Endothelial cell (in vitro differentiated cells): ENCODE data around the gene AP4M1. TPM values are rescaled to one million over a fixed set of nuclear protein-coding genes. Genes with fewer than 3 reads are reported as not detected.

Experiments used
- DNase-seq: peaks from one replicate; pipeline ENCODE4 v3.0.0; 2021; ENCODE audit warnings: low spot score
- H3K27ac Mint-ChIP-seq: one replicate; pipeline ENCODE4 v1.8.0; 2021; ENCODE audit warnings: mixed read lengths, inconsistent platforms; ENCODE audit not compliant: unreplicated experiment
- H3K27me3 Mint-ChIP-seq: one replicate; pipeline ENCODE4 v1.8.0; 2021; ENCODE audit warnings: mild to moderate bottlenecking, moderate library complexity, mixed read lengths, inconsistent platforms; ENCODE audit not compliant: unreplicated experiment
- H3K36me3 Mint-ChIP-seq: one replicate; pipeline ENCODE4 v1.8.0; 2021; ENCODE audit warnings: mild to moderate bottlenecking, low read depth, mixed read lengths, inconsistent platforms; ENCODE audit not compliant: unreplicated experiment
- H3K4me1 Mint-ChIP-seq: one replicate; pipeline ENCODE4 v1.8.0; 2021; ENCODE audit warnings: mild to moderate bottlenecking, mixed read lengths, inconsistent platforms; ENCODE audit not compliant: unreplicated experiment
- H3K4me3 Mint-ChIP-seq: one replicate; pipeline ENCODE4 v1.8.0; 2021; ENCODE audit warnings: mild to moderate bottlenecking, mixed read lengths, inconsistent platforms; ENCODE audit not compliant: unreplicated experiment
- H3K9me3 Mint-ChIP-seq: one replicate; pipeline ENCODE4 v1.8.0; 2021; ENCODE audit warnings: mixed read lengths, inconsistent platforms; ENCODE audit not compliant: unreplicated experiment
- long read RNA-seq: library from polyadenylated mRNA; unstranded; transcript quantifications from one replicate; pipeline ENCODE4 v2.0.0, GENCODE V29; 2020; ENCODE audit not compliant: unreplicated experiment
- total RNA-seq: library from RNA; stranded (reverse); fragmentation: NEBNext Ultra II Directional; extraction: Animal tissue kit (Norgen Biotek cat#: 25700); gene quantifications from one replicate; pipeline ENCODE4 v1.2.1, GENCODE V29; 2021; ENCODE audit not compliant: unreplicated experiment
- TF ChIP-seq, protein P1 (sequence below): fragments of 200-600 bp; sonication (generic); IDR thresholded peaks from one replicate; pipeline ENCODE4 v1.5.0; 2021; ENCODE audit warnings: antibody characterized with exemption; ENCODE audit not compliant: unreplicated experiment

AP4M1 gene, protein sequence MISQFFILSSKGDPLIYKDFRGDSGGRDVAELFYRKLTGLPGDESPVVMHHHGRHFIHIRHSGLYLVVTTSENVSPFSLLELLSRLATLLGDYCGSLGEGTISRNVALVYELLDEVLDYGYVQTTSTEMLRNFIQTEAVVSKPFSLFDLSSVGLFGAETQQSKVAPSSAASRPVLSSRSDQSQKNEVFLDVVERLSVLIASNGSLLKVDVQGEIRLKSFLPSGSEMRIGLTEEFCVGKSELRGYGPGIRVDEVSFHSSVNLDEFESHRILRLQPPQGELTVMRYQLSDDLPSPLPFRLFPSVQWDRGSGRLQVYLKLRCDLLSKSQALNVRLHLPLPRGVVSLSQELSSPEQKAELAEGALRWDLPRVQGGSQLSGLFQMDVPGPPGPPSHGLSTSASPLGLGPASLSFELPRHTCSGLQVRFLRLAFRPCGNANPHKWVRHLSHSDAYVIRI
- total RNA-seq: 17.8 TPM
- long read RNA-seq, transcript AP4M1-201 (15 exons, 1,817 nt): major isoform, 10 of 20 reads
- long read RNA-seq, partial matches to known transcripts: 4 of 20 reads
- long read RNA-seq, other reads (novel, unspliced or antisense): 5 of 20 reads

DNA sequence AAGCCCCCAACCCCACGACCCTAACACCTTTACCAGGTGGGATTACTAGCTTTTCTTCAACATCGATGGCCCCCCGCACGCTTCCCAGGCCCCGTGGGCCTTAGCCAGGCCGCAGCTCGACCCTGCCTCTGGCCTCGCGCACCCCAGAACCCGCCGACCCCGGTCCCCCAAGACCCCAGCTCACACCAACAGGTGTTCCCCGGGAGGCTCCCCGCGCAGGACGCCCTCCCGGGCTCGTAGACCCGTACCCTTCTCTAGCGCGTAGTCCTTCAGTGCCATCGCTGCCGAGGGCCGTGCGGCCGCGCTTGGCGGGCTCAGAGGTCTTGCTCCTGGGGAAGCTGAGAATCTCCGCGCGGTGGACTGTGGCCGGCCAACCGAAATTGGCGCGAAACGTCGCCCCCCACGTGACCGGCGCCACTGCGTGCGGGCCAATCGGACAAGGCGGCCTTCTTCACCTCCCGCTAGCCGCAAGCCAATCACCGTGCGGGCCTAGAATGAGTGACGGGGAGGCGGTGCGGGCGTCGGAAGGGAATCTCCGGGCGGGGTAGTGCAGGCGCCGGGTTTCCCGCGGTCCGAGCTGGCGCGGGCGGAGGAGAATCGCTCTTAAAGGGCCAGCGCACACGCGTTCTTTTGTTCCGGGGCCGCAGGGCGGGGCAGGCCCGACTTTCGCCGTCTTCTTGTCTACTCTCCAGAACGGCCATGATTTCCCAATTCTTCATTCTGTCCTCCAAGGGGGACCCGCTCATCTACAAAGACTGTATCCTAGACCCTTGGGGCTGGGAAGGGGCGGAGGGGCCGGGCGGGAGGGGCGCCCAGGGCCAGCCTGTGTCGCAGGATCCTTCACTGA, at the start of gene AP4M1, which contains the start of gene MCM7:
Gene AP4M1, plus strand, starts transcription at position 628 of the 847 bp plus-strand sequence. Its CDS starts 72 bp downstream, at position 700.
Gene MCM7, minus strand, starts transcription at position 382 of the 847 bp plus-strand sequence. Its CDS starts 103 bp downstream, at position 279.
- Mint-ChIP-seq H3K9me3 (no peaks in the 10 kb centered on the region), H3K27me3 (peaks cover 48% of the 10 kb centered on the region), H3K4me1 (peaks cover 43% of the 10 kb centered on the region), H3K27ac (peak within 1 kb of the TSS; percentile 95), H3K36me3 (peaks cover 42% of the 10 kb centered on the region), H3K4me3 (peak within 1 kb of the TSS; percentile 94)
- TF ChIP-seq, protein P1, sequence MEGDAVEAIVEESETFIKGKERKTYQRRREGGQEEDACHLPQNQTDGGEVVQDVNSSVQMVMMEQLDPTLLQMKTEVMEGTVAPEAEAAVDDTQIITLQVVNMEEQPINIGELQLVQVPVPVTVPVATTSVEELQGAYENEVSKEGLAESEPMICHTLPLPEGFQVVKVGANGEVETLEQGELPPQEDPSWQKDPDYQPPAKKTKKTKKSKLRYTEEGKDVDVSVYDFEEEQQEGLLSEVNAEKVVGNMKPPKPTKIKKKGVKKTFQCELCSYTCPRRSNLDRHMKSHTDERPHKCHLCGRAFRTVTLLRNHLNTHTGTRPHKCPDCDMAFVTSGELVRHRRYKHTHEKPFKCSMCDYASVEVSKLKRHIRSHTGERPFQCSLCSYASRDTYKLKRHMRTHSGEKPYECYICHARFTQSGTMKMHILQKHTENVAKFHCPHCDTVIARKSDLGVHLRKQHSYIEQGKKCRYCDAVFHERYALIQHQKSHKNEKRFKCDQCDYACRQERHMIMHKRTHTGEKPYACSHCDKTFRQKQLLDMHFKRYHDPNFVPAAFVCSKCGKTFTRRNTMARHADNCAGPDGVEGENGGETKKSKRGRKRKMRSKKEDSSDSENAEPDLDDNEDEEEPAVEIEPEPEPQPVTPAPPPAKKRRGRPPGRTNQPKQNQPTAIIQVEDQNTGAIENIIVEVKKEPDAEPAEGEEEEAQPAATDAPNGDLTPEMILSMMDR: no peak
- peak; percentile 98 for DNase-seq

DNA sequence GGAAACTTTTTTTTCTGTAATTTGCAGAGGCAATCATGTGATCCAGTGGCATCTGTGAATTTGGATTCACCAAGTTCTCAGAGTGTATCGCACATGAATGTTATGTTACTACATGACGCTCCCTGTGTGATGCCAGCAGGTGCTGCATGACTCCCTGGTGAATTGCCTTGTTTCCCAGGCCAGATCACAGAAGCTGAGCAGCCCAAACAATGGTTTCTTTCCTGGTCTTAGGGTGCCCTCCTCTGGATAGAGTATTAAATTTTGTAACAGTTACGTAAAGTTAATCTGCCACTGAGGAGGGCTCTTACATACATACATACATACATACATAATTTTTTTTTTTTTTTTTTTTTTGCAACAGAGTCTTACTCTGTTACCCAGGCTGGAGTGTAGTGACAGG, 48.2 kb upstream of the AP4M1 start:
- TF ChIP-seq, protein P1: no peak
- H3K27ac Mint-ChIP-seq: no peak overlapping the region
- no peak overlapping the region for H3K4me3 Mint-ChIP-seq
- H3K36me3 Mint-ChIP-seq: peaks cover 15% of the 10 kb centered on the region
- H3K27me3 Mint-ChIP-seq: peaks cover 4% of the 10 kb centered on the region
- H3K9me3 Mint-ChIP-seq: no peaks in the 10 kb centered on the region
- H3K4me1 Mint-ChIP-seq: peaks cover 10% of the 10 kb centered on the region
- peak; percentile 6 for DNase-seq

DNA sequence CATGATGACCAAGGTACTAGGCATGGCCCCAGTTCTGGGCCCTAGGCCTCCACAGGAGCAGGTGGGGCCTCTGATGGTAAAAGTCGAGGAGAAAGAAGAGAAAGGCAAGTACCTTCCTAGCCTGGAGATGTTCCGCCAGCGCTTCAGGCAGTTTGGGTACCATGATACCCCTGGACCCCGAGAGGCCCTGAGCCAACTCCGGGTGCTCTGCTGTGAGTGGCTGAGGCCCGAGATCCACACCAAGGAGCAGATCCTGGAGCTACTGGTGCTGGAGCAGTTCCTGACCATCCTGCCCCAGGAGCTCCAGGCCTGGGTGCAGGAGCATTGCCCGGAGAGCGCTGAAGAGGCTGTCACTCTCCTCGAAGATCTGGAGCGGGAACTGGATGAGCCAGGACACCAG, 44.4 kb upstream of the AP4M1 start:
- DNase-seq: no peak
- TF ChIP-seq, protein P1: no peak
- no peaks in the 10 kb centered on the region for H3K9me3 Mint-ChIP-seq
- peaks cover 3% of the 10 kb centered on the region for H3K27me3 Mint-ChIP-seq
- no peaks in the 10 kb centered on the region for H3K4me1 Mint-ChIP-seq
- peak overlapping the region; percentile 79 for H3K4me3 Mint-ChIP-seq
- H3K36me3 Mint-ChIP-seq: peaks cover 33% of the 10 kb centered on the region
- no peak overlapping the region for H3K27ac Mint-ChIP-seq

DNA sequence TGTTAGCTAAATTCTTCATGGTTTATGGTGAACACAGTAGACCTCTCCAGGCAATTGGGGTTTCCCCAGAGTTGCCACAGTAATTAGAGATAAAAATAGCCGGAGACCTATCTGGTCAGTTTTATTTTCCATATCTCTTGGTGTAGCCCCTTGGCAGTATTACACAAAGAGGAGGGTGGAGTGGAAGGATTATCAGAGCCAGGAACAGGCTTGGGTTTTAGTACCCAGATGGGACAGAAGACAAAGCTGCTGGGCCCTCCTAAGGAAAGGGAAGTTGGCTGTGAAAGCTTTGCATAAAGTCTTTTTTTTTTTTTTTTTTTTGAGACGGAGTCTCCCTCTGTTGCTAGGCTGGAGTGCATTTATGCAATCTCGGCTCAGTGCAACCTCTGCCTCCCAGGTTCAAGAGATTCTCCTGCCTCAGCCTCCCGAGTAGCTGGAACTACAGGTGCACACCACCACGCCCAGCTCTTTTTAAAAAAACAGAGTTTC, 42.1 kb upstream of the AP4M1 start:
- H3K4me1 Mint-ChIP-seq: no peaks in the 10 kb centered on the region
- peaks cover 3% of the 10 kb centered on the region for H3K27me3 Mint-ChIP-seq
- H3K9me3 Mint-ChIP-seq: no peaks in the 10 kb centered on the region
- no peak for DNase-seq
- H3K4me3 Mint-ChIP-seq: peak overlapping the region; percentile 47
- H3K36me3 Mint-ChIP-seq: peaks cover 42% of the 10 kb centered on the region
- TF ChIP-seq, protein P1: no peak
- H3K27ac Mint-ChIP-seq: peak overlapping the region; percentile 31
